Neural progenitor cell (in vitro differentiated cells): ENCODE measurements around the gene FARP2. TPM values are rescaled to one million over a fixed set of nuclear protein-coding genes. Genes with fewer than 3 reads are reported as not detected.
A peak's percentile ranks its signal among the peaks of the same experiment; 100 is the strongest.

Source experiments
- DNase-seq: peaks from one replicate; pipeline ENCODE4 v3.0.0-alpha.2; 2016; ENCODE audit warnings: low spot score
- H2AFZ ChIP-seq: fragments of 200-600 bp; sonication (generic); replicated peaks from 2 replicates; pipeline ENCODE4 v1.6.1; 2016; ENCODE audit warnings: antibody characterized with exemption
- H3F3A ChIP-seq: fragments of 200-600 bp; sonication (generic); 2 replicates; pipeline ENCODE4 v1.6.1; 2016; ENCODE audit warnings: antibody characterized with exemption, low read depth
- H3K27ac ChIP-seq: fragments of 200-600 bp; sonication (generic); 2 replicates; pipeline ENCODE4 v1.5.1; 2016; ENCODE audit warnings: mild to moderate bottlenecking
- H3K27me3 ChIP-seq: fragments of 200-600 bp; sonication (generic); 2 replicates; pipeline ENCODE4 v1.6.1; 2016; ENCODE audit warnings: mild to moderate bottlenecking, moderate library complexity
- H3K36me3 ChIP-seq: fragments of 200-600 bp; sonication (generic); 2 replicates; pipeline ENCODE4 v1.5.1; 2016
- H3K4me1 ChIP-seq: fragments of 200-600 bp; sonication (generic); 2 replicates; pipeline ENCODE4 v1.6.1; 2016; ENCODE audit warnings: mixed run types
- H3K4me2 ChIP-seq: fragments of 200-600 bp; sonication (generic); 2 replicates; pipeline ENCODE4 v1.6.1; 2016
- H3K4me3 ChIP-seq: fragments of 200-600 bp; sonication (generic); 2 replicates; pipeline ENCODE4 v1.5.1; 2016
- H3K79me2 ChIP-seq: fragments of 200-600 bp; sonication (generic); 2 replicates; pipeline ENCODE4 v1.6.1; 2016; ENCODE audit warnings: low read depth
- H3K9ac ChIP-seq: fragments of 200-600 bp; sonication (generic); 2 replicates; pipeline ENCODE4 v1.6.1; 2016
- H3K9me3 ChIP-seq: fragments of 200-600 bp; sonication (generic); 2 replicates; pipeline ENCODE4 v1.5.1; 2016; ENCODE audit warnings: low read depth
- H4K20me1 ChIP-seq: fragments of 200-600 bp; sonication (generic); 2 replicates; pipeline ENCODE4 v1.6.1; 2016; ENCODE audit warnings: low read depth
- H3K27ac Mint-ChIP-seq: 3 replicates; pipeline ENCODE4 v1.8.0; 2021; ENCODE audit warnings: mixed read lengths
- H3K27me3 Mint-ChIP-seq: 2 replicates; pipeline ENCODE4 v1.8.0; 2022; ENCODE audit warnings: low read depth, mild to moderate bottlenecking, inconsistent platforms, moderate library complexity, mixed read lengths; ENCODE audit not compliant: insufficient read depth
- H3K36me3 Mint-ChIP-seq: 3 replicates; pipeline ENCODE4 v1.8.0; 2021; ENCODE audit warnings: mixed read lengths
- H3K4me1 Mint-ChIP-seq: 3 replicates; pipeline ENCODE4 v1.8.0; 2021; ENCODE audit warnings: mixed read lengths
- H3K4me3 Mint-ChIP-seq: 3 replicates; pipeline ENCODE4 v1.8.0; 2021; ENCODE audit warnings: mild to moderate bottlenecking, moderate library complexity, mixed read lengths
- H3K9me3 Mint-ChIP-seq: 3 replicates; pipeline ENCODE4 v1.8.0; 2020; ENCODE audit warnings: mixed read lengths
- CTCF ChIP-seq: fragments of 200-600 bp; sonication (generic); IDR thresholded peaks from 2 replicates; pipeline ENCODE4 v1.5.1; 2017; ENCODE audit warnings: antibody characterized with exemption, mild to moderate bottlenecking
- EZH2 ChIP-seq: fragments of 200-600 bp; sonication (generic); IDR thresholded peaks from 2 replicates; pipeline ENCODE4 v1.6.1; 2017; ENCODE audit warnings: antibody characterized with exemption, mild to moderate bottlenecking, moderate library complexity
- EZH2phosphoT487 ChIP-seq: fragments of 200-600 bp; sonication (generic); IDR thresholded peaks from 2 replicates; pipeline ENCODE4 v1.6.1; 2017; ENCODE audit warnings: antibody characterized with exemption
- total RNA-seq: library from RNA; depleted of rRNA; stranded (reverse); fragments of >200 nt; gene quantifications from 2 replicates; pipeline ENCODE4 v1.2.3, GENCODE V29; 2015; ENCODE audit warnings: low replicate concordance

The FARP2 gene
- total RNA-seq, 1 donor from 2014 or later, result 32.3 TPM

- Histone ChIP-seq H3K4me2 (no peak overlapping the region), H3K9ac (no peak overlapping the region), H3K79me2 (peaks cover 42% of the 10 kb centered on the region), H3K9me3 (no peaks in the 10 kb centered on the region), H3K36me3 (no peaks in the 10 kb centered on the region), H3F3A (no peaks in the 10 kb centered on the region), H3K27me3 (no peaks in the 10 kb centered on the region), H3K27ac (no peak overlapping the region), H2AFZ (no peak overlapping the region), H3K4me1 (no peaks in the 10 kb centered on the region), H4K20me1 (peaks cover 48% of the 10 kb centered on the region), H3K4me3 (no peak overlapping the region)
- H3K4me3 Mint-ChIP-seq, result no peak overlapping the region
- H3K27me3 Mint-ChIP-seq, result peaks cover 3% of the 10 kb centered on the region
- TF ChIP-seq CTCF, result no peak
- no peak for TF ChIP-seq EZH2
- no peak for TF ChIP-seq EZH2phosphoT487
- H3K36me3 Mint-ChIP-seq, result peaks cover 5% of the 10 kb centered on the region
- no peak for DNase-seq
- no peaks in the 10 kb centered on the region for H3K9me3 Mint-ChIP-seq
- peaks cover 2% of the 10 kb centered on the region for H3K4me1 Mint-ChIP-seq
- peak overlapping the region; percentile 50 for H3K27ac Mint-ChIP-seq
These were observed 144.4 kb downstream of the FARP2 start for GRCh38 chr2:241500431-241500975.

GRCh38 chr2:241501099-241501541, 145.0 kb downstream of the FARP2 start:
- peaks cover 48% of the 10 kb centered on the region for H3K79me2 ChIP-seq
- peaks cover 5% of the 10 kb centered on the region for H3K4me1 ChIP-seq

GRCh38 chr2:241501551-241501950, 145.5 kb downstream of the FARP2 start:
- Histone ChIP-seq H3K4me1 (peaks cover 9% of the 10 kb centered on the region), H3K36me3 (no peaks in the 10 kb centered on the region), H3K9ac (no peak overlapping the region), H3K79me2 (peaks cover 53% of the 10 kb centered on the region), H3K4me2 (no peak overlapping the region), H3F3A (no peaks in the 10 kb centered on the region), H4K20me1 (peaks cover 59% of the 10 kb centered on the region), H3K4me3 (no peak overlapping the region), H3K9me3 (no peaks in the 10 kb centered on the region), H3K27ac (no peak overlapping the region), H3K27me3 (no peaks in the 10 kb centered on the region), H2AFZ (no peak overlapping the region)
- Mint-ChIP-seq H3K9me3 (no peaks in the 10 kb centered on the region), H3K27ac (no peak overlapping the region), H3K27me3 (peaks cover 3% of the 10 kb centered on the region), H3K4me1 (peaks cover 6% of the 10 kb centered on the region), H3K36me3 (peaks cover 5% of the 10 kb centered on the region), H3K4me3 (no peak overlapping the region)
- TF ChIP-seq EZH2 (no peak), CTCF (no peak), EZH2phosphoT487 (no peak)
- no peak for DNase-seq

More at GRCh38 chr2:241501099-241501541, 145.0 kb downstream of the FARP2 start:
- H4K20me1 ChIP-seq, result peaks cover 55% of the 10 kb centered on the region
- DNase-seq, result no peak
- H2AFZ ChIP-seq, result no peak overlapping the region
- H3K4me3 Mint-ChIP-seq, result no peak overlapping the region
- no peaks in the 10 kb centered on the region for H3K9me3 ChIP-seq
- no peak overlapping the region for H3K9ac ChIP-seq
- TF ChIP-seq EZH2, result no peak
- no peak for TF ChIP-seq EZH2phosphoT487
- no peak for TF ChIP-seq CTCF
- no peak overlapping the region for H3K27ac ChIP-seq
- no peaks in the 10 kb centered on the region for H3K9me3 Mint-ChIP-seq
- no peaks in the 10 kb centered on the region for H3F3A ChIP-seq
- H3K36me3 Mint-ChIP-seq, result peaks cover 5% of the 10 kb centered on the region
- peaks cover 3% of the 10 kb centered on the region for H3K27me3 Mint-ChIP-seq
- no peaks in the 10 kb centered on the region for H3K36me3 ChIP-seq
- H3K4me2 ChIP-seq, result no peak overlapping the region
- peak overlapping the region; percentile 50 for H3K27ac Mint-ChIP-seq
- H3K4me3 ChIP-seq, result no peak overlapping the region
- peaks cover 3% of the 10 kb centered on the region for H3K4me1 Mint-ChIP-seq
- no peaks in the 10 kb centered on the region for H3K27me3 ChIP-seq
